Neutrophil (primary cell): Measurements from ENCODE around the gene PLXND1.

Experiments
- H3K27ac ChIP-seq: fragments of 200-600 bp; sonication (generic); 2 replicates; pipeline ENCODE4 v1.5.1; 2016; ENCODE audit warnings: mild to moderate bottlenecking, moderate library complexity
- H3K27me3 ChIP-seq: fragments of 200-600 bp; sonication (generic); 2 replicates; pipeline ENCODE4 v1.6.0; 2016; ENCODE audit warnings: mild to moderate bottlenecking
- H3K36me3 ChIP-seq: fragments of 200-600 bp; sonication (generic); 2 replicates; pipeline ENCODE4 v1.5.1; 2017
- H3K4me1 ChIP-seq, 2 experiments: fragments of 200-600 bp in 1 of 2; sonication (generic) in 1 of 2; 1 replicate in 1 of 2; 2 replicates in 1 of 2; pipeline versions ENCODE4 v1.5.1 to v1.6.1; 2013 to 2016; ENCODE audit warnings: low read depth in 1 of 2, low read length in 1 of 2, mild to moderate bottlenecking in 1 of 2, moderate library complexity in 1 of 2; ENCODE audit not compliant: control insufficient read depth in 1 of 2, insufficient read depth in 1 of 2
- H3K4me3 ChIP-seq, 2 experiments: fragments of 200-600 bp in 1 of 2; sonication (generic) in 1 of 2; 1 replicate in 1 of 2; 2 replicates in 1 of 2; pipeline ENCODE4 v1.5.1; 2013 to 2016; ENCODE audit warnings: low read depth in 1 of 2, low read length in 1 of 2, mild to moderate bottlenecking in 1 of 2, moderate library complexity in 1 of 2
- H3K9me3 ChIP-seq: fragments of 200-600 bp; sonication (generic); 2 replicates; pipeline ENCODE4 v1.5.1; 2016
- CTCF ChIP-seq: fragments of 200-600 bp; sonication (generic); IDR thresholded peaks from 2 replicates; pipeline ENCODE4 v1.5.1; 2016; ENCODE audit warnings: antibody characterized with exemption

The PLXND1 gene

GRCh38 chr3:129565902-129566301 lies 40.6 kb downstream of the PLXND1 start:
- no peaks in the 10 kb centered on the region for H3K4me1 ChIP-seq
- H3K9me3 ChIP-seq = no peaks in the 10 kb centered on the region
- H3K27ac ChIP-seq = no peak overlapping the region
- H3K36me3 ChIP-seq = no peaks in the 10 kb centered on the region
- no peaks in the 10 kb centered on the region for H3K27me3 ChIP-seq
- TF ChIP-seq CTCF = no peak
- H3K4me3 ChIP-seq = no peak overlapping the region

GRCh38 chr3:129564981-129565644 lies 41.4 kb downstream of the PLXND1 start:
- Histone ChIP-seq H3K4me3 (no peak overlapping the region), H3K9me3 (no peaks in the 10 kb centered on the region), H3K27me3 (no peaks in the 10 kb centered on the region), H3K27ac (no peak overlapping the region), H3K4me1 (no peaks in the 10 kb centered on the region), H3K36me3 (no peaks in the 10 kb centered on the region)
- TF ChIP-seq CTCF = no peak

GRCh38 chr3:129563850-129564535 lies 42.5 kb downstream of the PLXND1 start:
- Histone ChIP-seq H3K36me3 (no peaks in the 10 kb centered on the region), H3K27ac (no peak overlapping the region), H3K27me3 (no peaks in the 10 kb centered on the region), H3K9me3 (no peaks in the 10 kb centered on the region), H3K4me3 (no peak overlapping the region), H3K4me1 (no peaks in the 10 kb centered on the region)
- TF ChIP-seq CTCF = no peak

GRCh38 chr3:129563332-129563731 lies 43.1 kb downstream of the PLXND1 start:
- Histone ChIP-seq H3K9me3 (no peaks in the 10 kb centered on the region), H3K27me3 (no peaks in the 10 kb centered on the region), H3K36me3 (no peaks in the 10 kb centered on the region), H3K4me1 (no peaks in the 10 kb centered on the region), H3K27ac (no peak overlapping the region), H3K4me3 (no peak overlapping the region)
- no peak for TF ChIP-seq CTCF

- no peaks in the 10 kb centered on the region for H3K4me1 ChIP-seq
- TF ChIP-seq CTCF = no peak
- H3K4me3 ChIP-seq = no peak overlapping the region
- H3K27me3 ChIP-seq = no peaks in the 10 kb centered on the region
- no peaks in the 10 kb centered on the region for H3K9me3 ChIP-seq
- H3K27ac ChIP-seq = no peak overlapping the region
- no peaks in the 10 kb centered on the region for H3K36me3 ChIP-seq
These were observed 43.7 kb downstream of the PLXND1 start for GRCh38 chr3:129562803-129563202.
